ENCODE results near the gene ZFX. TPM values are rescaled to one million over a fixed set of nuclear protein-coding genes. Genes with fewer than 3 reads are reported as not detected.

Gene ZFX
- 28.8 and 61.3 TPM in 2 replicates for total RNA-seq

GRCh38 chrX:24149351-24150050, at the start of gene ZFX:
Gene ZFX (plus strand): TSS chrX:24149729. CDS start chrX:24172743, 23,014 bp downstream.

Other genes with a start within 250 kb of the ZFX start
- 15.0 and 18.2 TPM in 2 replicates for gene APOO, start 241.8 kb upstream of the ZFX start, total RNA-seq
- not detected in 2 replicates for gene CXorf58, start 241.7 kb upstream of the ZFX start, total RNA-seq
- 3.2 and 3.5 TPM in 2 replicates for gene KLHL15, start 122.5 kb upstream of the ZFX start, total RNA-seq
- gene EIF2S3, start 94.8 kb upstream of the ZFX start, total RNA-seq, result 130 and 142 TPM in 2 replicates
- not detected in 2 replicates for gene SUPT20HL2, start 164.3 kb downstream of the ZFX start, total RNA-seq
- gene SUPT20HL1, start 210.9 kb downstream of the ZFX start, total RNA-seq, result not detected in 2 replicates